ENCODE measurements around the gene TIMP3.

- TF ChIP-seq CTCF (conservative IDR thresholded peaks at IDR 0.05 in 1 of 2, IDR thresholded peaks at IDR 0.05 in 1 of 2; ENCODE audit: extremely low read depth in 1 of 2, insufficient read depth in 1 of 2, low read depth in 1 of 2, low read length in 2 of 2) (no peak), EZH2 (IDR thresholded peaks at IDR 0.05; ENCODE audit: borderline replicate concordance, low read length) (no peak)
Observed at GRCh38 chr22:32761251-32761903, 40.1 kb upstream of the TIMP3 start.
